ENCODE data around the gene SGO2. TPM values are rescaled to one million over a fixed set of nuclear protein-coding genes. Genes with fewer than 3 reads are reported as not detected.

The SGO2 gene
- total RNA-seq, 1 donor from 2014 or later: 19.9 TPM

DNA sequence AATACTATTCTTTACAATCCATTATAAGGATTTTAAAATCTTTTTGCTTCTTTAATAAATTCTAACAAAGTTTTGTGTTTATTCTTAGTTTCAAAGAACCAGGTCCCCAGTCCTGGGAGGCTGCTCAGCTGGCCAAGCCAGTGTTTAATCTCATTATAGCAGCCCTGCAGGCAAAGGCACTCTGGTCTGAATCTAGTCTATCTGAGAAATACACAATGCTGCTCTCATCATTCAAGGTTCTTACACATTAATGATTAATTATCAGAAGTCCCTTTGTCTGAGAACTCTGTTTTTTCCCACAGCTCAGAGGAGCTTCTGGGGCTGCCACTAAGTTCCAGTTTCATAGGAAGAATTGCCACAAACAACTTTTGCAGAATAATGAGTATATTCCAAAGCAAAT lies 43.8 kb upstream of the SGO2 start:
- peaks cover 3% of the 10 kb centered on the region for H3K36me3 Mint-ChIP-seq
- no peaks in the 10 kb centered on the region for H3K27me3 Mint-ChIP-seq
- no peaks in the 10 kb centered on the region for H3K9me3 Mint-ChIP-seq
- H3K27ac Mint-ChIP-seq: peak overlapping the region; percentile 70
- DNase-seq (ENCODE audit: extremely low spot score, unreplicated experiment): no peak
- no peak overlapping the region for H3K4me3 Mint-ChIP-seq
- peaks cover 31% of the 10 kb centered on the region for H3K4me1 Mint-ChIP-seq (ENCODE audit: unreplicated experiment)
- TF ChIP-seq, protein P1, sequence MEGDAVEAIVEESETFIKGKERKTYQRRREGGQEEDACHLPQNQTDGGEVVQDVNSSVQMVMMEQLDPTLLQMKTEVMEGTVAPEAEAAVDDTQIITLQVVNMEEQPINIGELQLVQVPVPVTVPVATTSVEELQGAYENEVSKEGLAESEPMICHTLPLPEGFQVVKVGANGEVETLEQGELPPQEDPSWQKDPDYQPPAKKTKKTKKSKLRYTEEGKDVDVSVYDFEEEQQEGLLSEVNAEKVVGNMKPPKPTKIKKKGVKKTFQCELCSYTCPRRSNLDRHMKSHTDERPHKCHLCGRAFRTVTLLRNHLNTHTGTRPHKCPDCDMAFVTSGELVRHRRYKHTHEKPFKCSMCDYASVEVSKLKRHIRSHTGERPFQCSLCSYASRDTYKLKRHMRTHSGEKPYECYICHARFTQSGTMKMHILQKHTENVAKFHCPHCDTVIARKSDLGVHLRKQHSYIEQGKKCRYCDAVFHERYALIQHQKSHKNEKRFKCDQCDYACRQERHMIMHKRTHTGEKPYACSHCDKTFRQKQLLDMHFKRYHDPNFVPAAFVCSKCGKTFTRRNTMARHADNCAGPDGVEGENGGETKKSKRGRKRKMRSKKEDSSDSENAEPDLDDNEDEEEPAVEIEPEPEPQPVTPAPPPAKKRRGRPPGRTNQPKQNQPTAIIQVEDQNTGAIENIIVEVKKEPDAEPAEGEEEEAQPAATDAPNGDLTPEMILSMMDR (conservative IDR thresholded peaks at IDR 0.05): no peak

GRCh38 chr2:200483729-200484198 lies 42.2 kb upstream of the SGO2 start:
- no peaks in the 10 kb centered on the region for H3K27me3 Mint-ChIP-seq
- TF ChIP-seq, protein P1 (conservative IDR thresholded peaks at IDR 0.05): peak; percentile 73
- peak overlapping the region; percentile 30 for H3K27ac Mint-ChIP-seq
- H3K4me3 Mint-ChIP-seq: peak overlapping the region; percentile 23
- H3K9me3 Mint-ChIP-seq: no peaks in the 10 kb centered on the region
- H3K4me1 Mint-ChIP-seq (ENCODE audit: unreplicated experiment): peaks cover 31% of the 10 kb centered on the region
- no peak for DNase-seq (ENCODE audit: extremely low spot score, unreplicated experiment)
- H3K36me3 Mint-ChIP-seq: no peaks in the 10 kb centered on the region

DNA sequence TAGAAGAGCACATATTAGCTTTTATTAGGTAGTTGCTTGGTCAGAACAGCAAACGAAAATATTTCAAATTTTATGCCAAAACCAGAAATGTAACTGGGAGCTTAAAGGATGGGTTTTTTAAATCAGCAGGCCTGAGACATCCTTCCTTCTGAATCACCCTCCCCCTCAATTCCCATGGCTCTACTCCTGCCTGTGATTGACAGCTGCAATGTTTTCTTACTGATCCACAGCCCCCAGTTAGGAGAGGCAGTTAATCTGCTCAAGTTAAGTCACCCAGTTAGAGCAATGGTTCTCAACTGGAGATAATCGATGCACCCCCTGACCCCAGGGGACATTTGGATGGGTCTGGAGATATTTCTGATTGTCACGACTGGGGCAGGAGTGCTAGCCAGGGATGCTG lies 41.1 kb upstream of the SGO2 start:
- Mint-ChIP-seq H3K36me3 (no peaks in the 10 kb centered on the region), H3K27ac (no peak overlapping the region), H3K27me3 (no peaks in the 10 kb centered on the region), H3K9me3 (no peaks in the 10 kb centered on the region), H3K4me3 (no peak overlapping the region), H3K4me1 (ENCODE audit: unreplicated experiment) (peaks cover 31% of the 10 kb centered on the region)
- TF ChIP-seq, protein P1 (conservative IDR thresholded peaks at IDR 0.05): no peak
- DNase-seq (ENCODE audit: extremely low spot score, unreplicated experiment): no peak

- Mint-ChIP-seq H3K27me3 (no peaks in the 10 kb centered on the region), H3K9me3 (peaks cover 6% of the 10 kb centered on the region), H3K27ac (peak overlapping the region; percentile 1), H3K4me1 (ENCODE audit: unreplicated experiment) (peaks cover 21% of the 10 kb centered on the region), H3K4me3 (no peak overlapping the region), H3K36me3 (peaks cover 11% of the 10 kb centered on the region)
- TF ChIP-seq, protein P1 (conservative IDR thresholded peaks at IDR 0.05): no peak
- DNase-seq (ENCODE audit: extremely low spot score, unreplicated experiment): no peak
These were observed 39.5 kb upstream of the SGO2 start for GRCh38 chr2:200486529-200486928.

- peak overlapping the region; percentile 42 for H3K4me3 Mint-ChIP-seq
- DNase-seq (ENCODE audit: extremely low spot score, unreplicated experiment): no peak
- peaks cover 20% of the 10 kb centered on the region for H3K36me3 Mint-ChIP-seq
- peaks cover 16% of the 10 kb centered on the region for H3K4me1 Mint-ChIP-seq (ENCODE audit: unreplicated experiment)
- H3K27ac Mint-ChIP-seq: peak overlapping the region; percentile 59
- H3K9me3 Mint-ChIP-seq: peaks cover 6% of the 10 kb centered on the region
- no peaks in the 10 kb centered on the region for H3K27me3 Mint-ChIP-seq
- TF ChIP-seq, protein P1 (conservative IDR thresholded peaks at IDR 0.05): no peak
These were observed 37.8 kb upstream of the SGO2 start for GRCh38 chr2:200488169-200488568.

GRCh38 chr2:200490001-200490400 lies 36.0 kb upstream of the SGO2 start:
- Mint-ChIP-seq H3K36me3 (peaks cover 20% of the 10 kb centered on the region), H3K27me3 (no peaks in the 10 kb centered on the region)
- TF ChIP-seq, protein P1 (conservative IDR thresholded peaks at IDR 0.05): no peak

More at GRCh38 chr2:200490001-200490400, 36.0 kb upstream of the SGO2 start:
- H3K27ac Mint-ChIP-seq: no peak overlapping the region
- no peak for DNase-seq (ENCODE audit: extremely low spot score, unreplicated experiment)
- H3K9me3 Mint-ChIP-seq: peaks cover 6% of the 10 kb centered on the region
- no peak overlapping the region for H3K4me3 Mint-ChIP-seq
- peaks cover 10% of the 10 kb centered on the region for H3K4me1 Mint-ChIP-seq (ENCODE audit: unreplicated experiment)
